Mesendoderm (in vitro differentiated cells): Measurements from ENCODE around the gene ALG5.

Experiments
- DNase-seq: peaks from one replicate; pipeline ENCODE4 v3.0.0; 2013
- H2AK5ac ChIP-seq: 2 replicates; pipeline ENCODE4 v1.6.1; 2013; ENCODE audit warnings: low read length, inconsistent platforms
- H2BK120ac ChIP-seq: 2 replicates; pipeline ENCODE4 v1.6.1; 2013; ENCODE audit warnings: low read depth, mild to moderate bottlenecking, low read length, moderate library complexity, mixed read lengths
- H2BK15ac ChIP-seq: replicated peaks from 2 replicates; pipeline ENCODE4 v1.6.1; 2013; ENCODE audit warnings: low read depth, mild to moderate bottlenecking, moderate library complexity
- H2BK5ac ChIP-seq: 2 replicates; pipeline ENCODE4 v1.6.1; 2013; ENCODE audit warnings: low read length, inconsistent platforms
- H3K18ac ChIP-seq: 2 replicates; pipeline ENCODE4 v1.6.1; 2013; ENCODE audit warnings: mild to moderate bottlenecking, low read length, mixed read lengths
- H3K23ac ChIP-seq: one replicate; pipeline ENCODE4 v1.6.1; 2013; ENCODE audit warnings: low read length
- H3K27ac ChIP-seq: 2 replicates; pipeline ENCODE4 v1.5.1; 2013; ENCODE audit warnings: low read depth, mild to moderate bottlenecking, inconsistent platforms, low read length, moderate library complexity
- H3K27me3 ChIP-seq: 2 replicates; pipeline ENCODE4 v1.6.1; 2013; ENCODE audit warnings: low read length, control low read depth, mild to moderate bottlenecking, inconsistent platforms; ENCODE audit not compliant: insufficient read depth, poor library complexity
- H3K36me3 ChIP-seq: 2 replicates; pipeline ENCODE4 v1.6.1; 2013; ENCODE audit warnings: low read length, inconsistent platforms; ENCODE audit not compliant: control insufficient read depth, insufficient read depth
- H3K4ac ChIP-seq: one replicate; pipeline ENCODE4 v1.6.1; 2013; ENCODE audit warnings: low read depth, mild to moderate bottlenecking, low read length, moderate library complexity
- H3K4me1 ChIP-seq: 2 replicates; pipeline ENCODE4 v1.6.1; 2013; ENCODE audit warnings: low read depth, low read length, inconsistent platforms; ENCODE audit not compliant: control insufficient read depth
- H3K4me2 ChIP-seq: 2 replicates; pipeline ENCODE4 v1.6.1; 2013; ENCODE audit warnings: low read length
- H3K4me3 ChIP-seq: 2 replicates; pipeline ENCODE4 v1.5.1; 2013; ENCODE audit warnings: mild to moderate bottlenecking, low read length
- H3K56ac ChIP-seq: one replicate; pipeline ENCODE4 v1.6.1; 2013; ENCODE audit warnings: low read length
- H3K79me1 ChIP-seq: 2 replicates; pipeline ENCODE4 v1.6.1; 2013; ENCODE audit warnings: low read length, inconsistent platforms
- H3K79me2 ChIP-seq: 2 replicates; pipeline ENCODE4 v1.6.1; 2013; ENCODE audit warnings: mild to moderate bottlenecking, low read length; ENCODE audit not compliant: control insufficient read depth, insufficient read depth
- H3K9ac ChIP-seq: 2 replicates; pipeline ENCODE4 v1.6.1; 2013; ENCODE audit warnings: low read length, inconsistent platforms
- H4K5ac ChIP-seq: one replicate; pipeline ENCODE4 v1.6.1; 2013; ENCODE audit warnings: low read length
- H4K8ac ChIP-seq: one replicate; pipeline ENCODE4 v1.6.1; 2013; ENCODE audit warnings: low read depth, mild to moderate bottlenecking, control low read depth, low read length, moderate library complexity
- WGBS: extraction: QIAGEN DNeasy Blood & Tissue Kit; methylation state at CpG from one replicate; pipeline ENCODE4 v1.1.7; 2013; ENCODE audit warnings: low lambda C conversion rate, missing lambda C conversion rate; ENCODE audit not compliant: insufficient coverage; ENCODE audit errors: extremely low coverage; 5-methylcytosine and 5-hydroxymethylcytosine counted together

Gene ALG5

DNA sequence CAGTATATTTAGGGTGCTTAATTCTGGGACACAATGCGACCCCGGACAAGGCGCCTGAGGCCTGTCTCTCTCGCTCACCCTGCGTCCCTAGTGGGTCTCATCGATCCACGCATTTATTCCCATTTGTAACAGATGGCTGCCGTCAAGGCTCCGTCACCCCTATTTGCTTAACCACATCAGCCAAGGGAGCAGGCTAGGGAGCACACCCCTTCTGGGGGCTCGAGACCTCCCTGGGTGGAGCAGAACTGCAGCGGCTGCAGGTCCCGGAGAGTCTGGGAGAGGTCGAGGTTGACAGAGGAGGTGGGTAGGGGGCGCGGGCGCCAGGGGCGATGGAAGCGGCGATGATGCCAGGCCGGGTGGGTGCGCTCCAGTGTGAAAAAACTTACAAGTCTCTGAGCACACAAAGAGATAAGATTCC lies 507 bp downstream of the ALG5 start:
- peaks cover 26% of the 10 kb centered on the region for H3K79me2 ChIP-seq
- H2BK15ac ChIP-seq, result no peak overlapping the region
- no peak overlapping the region for H2BK120ac ChIP-seq
- no peak overlapping the region for H2BK5ac ChIP-seq
- peak overlapping the region; percentile 79 for H3K9ac ChIP-seq
- DNase-seq, result peak; percentile 33
- H3K27me3 ChIP-seq, result no peaks in the 10 kb centered on the region
- H3K4me3 ChIP-seq, result peak overlapping the region; percentile 74
- H4K8ac ChIP-seq, result no peak overlapping the region
- no peak overlapping the region for H3K27ac ChIP-seq
- peak overlapping the region; percentile 31 for H3K23ac ChIP-seq
- peak overlapping the region; percentile 73 for H3K4ac ChIP-seq
- H3K4me1 ChIP-seq, result no peaks in the 10 kb centered on the region
- whole genome bisulfite sequencing, result no CpG with 5 or more reads among the region's 21 CpGs
- H3K56ac ChIP-seq, result peak overlapping the region; percentile 90
- H3K18ac ChIP-seq, result no peak overlapping the region
- H3K79me1 ChIP-seq, result peaks cover 9% of the 10 kb centered on the region
- H4K5ac ChIP-seq, result no peak overlapping the region
- H3K36me3 ChIP-seq, result no peaks in the 10 kb centered on the region
- peak overlapping the region; percentile 47 for H3K4me2 ChIP-seq
- no peak overlapping the region for H2AK5ac ChIP-seq

DNA sequence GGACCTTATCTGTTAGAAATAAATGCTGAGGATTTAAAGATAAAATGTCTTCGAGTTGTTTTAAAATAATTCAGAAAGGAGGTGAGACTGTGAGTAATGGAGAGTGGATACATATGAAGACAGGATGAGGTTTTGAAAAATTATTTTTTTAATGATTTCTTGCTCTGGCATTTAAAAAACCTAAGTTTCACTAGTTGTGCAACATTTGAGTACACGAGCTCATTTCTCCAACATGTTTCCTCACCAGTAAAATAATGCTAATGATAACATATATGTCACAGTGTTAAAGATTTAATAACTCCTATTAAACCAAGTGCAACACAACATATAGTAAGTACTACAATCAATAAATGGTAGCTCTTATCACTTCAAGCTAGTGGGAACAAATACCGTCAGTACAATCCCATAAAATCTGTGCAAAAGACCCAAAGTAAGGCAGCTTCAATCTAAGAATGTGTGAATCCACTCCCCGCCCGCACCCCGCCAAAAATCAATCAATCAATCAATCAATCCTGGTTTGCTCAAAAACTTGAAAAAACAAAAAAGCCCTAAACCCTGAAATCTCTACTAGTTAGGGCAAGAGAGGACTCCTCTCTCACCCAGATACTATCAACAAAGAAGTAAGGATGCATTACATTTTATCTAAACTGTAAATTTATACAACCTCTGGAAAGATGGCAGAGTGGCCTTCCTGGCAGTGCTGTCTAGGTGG lies 1.3 kb downstream of the ALG5 start:
- H2BK15ac ChIP-seq, result no peak overlapping the region
- peak overlapping the region; percentile 90 for H3K56ac ChIP-seq
- H2AK5ac ChIP-seq, result no peak overlapping the region
- H3K4me2 ChIP-seq, result peak overlapping the region; percentile 47
- H3K4me1 ChIP-seq, result no peaks in the 10 kb centered on the region
- no peak overlapping the region for H2BK120ac ChIP-seq
- no peaks in the 10 kb centered on the region for H3K27me3 ChIP-seq
- H3K9ac ChIP-seq, result peak overlapping the region; percentile 79
- H3K36me3 ChIP-seq, result peaks cover 3% of the 10 kb centered on the region
- no peak overlapping the region for H3K23ac ChIP-seq
- no peak overlapping the region for H4K8ac ChIP-seq
- H4K5ac ChIP-seq, result no peak overlapping the region
- no peak overlapping the region for H3K27ac ChIP-seq
- DNase-seq, result no peak
- peaks cover 9% of the 10 kb centered on the region for H3K79me1 ChIP-seq
- H3K4me3 ChIP-seq, result peak overlapping the region; percentile 74
- peaks cover 26% of the 10 kb centered on the region for H3K79me2 ChIP-seq
- H3K4ac ChIP-seq, result no peak overlapping the region
- H2BK5ac ChIP-seq, result no peak overlapping the region
- no peak overlapping the region for H3K18ac ChIP-seq
- WGBS, result no CpG with 5 or more reads among the region's 6 CpGs

DNA sequence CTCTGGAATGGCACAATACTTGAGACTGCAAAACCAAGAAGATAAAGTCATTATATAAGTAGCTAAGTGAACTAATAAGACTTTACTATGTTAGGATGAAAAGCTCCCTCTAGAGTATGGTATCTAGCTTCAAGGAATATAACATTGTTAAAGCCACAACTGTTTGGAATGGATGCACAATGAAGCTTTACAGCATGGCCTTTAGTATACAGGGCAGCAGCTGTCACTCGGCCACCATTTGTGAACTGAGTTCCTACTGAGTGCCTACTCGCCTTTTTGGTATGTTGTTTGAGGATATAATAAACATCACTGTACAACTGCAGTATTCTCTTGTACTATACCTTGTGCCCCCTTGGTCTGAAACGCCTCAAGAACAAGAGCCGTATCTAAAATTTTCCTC lies 6.8 kb downstream of the ALG5 start:
- H3K27ac ChIP-seq, result no peak overlapping the region
- no peak overlapping the region for H3K4ac ChIP-seq
- H3K18ac ChIP-seq, result no peak overlapping the region
- WGBS, result no CpG with 5 or more reads among the region's 4 CpGs
- no peak overlapping the region for H3K56ac ChIP-seq
- no peaks in the 10 kb centered on the region for H3K4me1 ChIP-seq
- H3K4me3 ChIP-seq, result no peak overlapping the region
- H4K5ac ChIP-seq, result no peak overlapping the region
- H3K4me2 ChIP-seq, result no peak overlapping the region
- peaks cover 8% of the 10 kb centered on the region for H3K79me2 ChIP-seq
- no peaks in the 10 kb centered on the region for H3K27me3 ChIP-seq
- no peak overlapping the region for H2AK5ac ChIP-seq
- H3K36me3 ChIP-seq, result peaks cover 8% of the 10 kb centered on the region
- DNase-seq, result no peak
- no peak overlapping the region for H3K9ac ChIP-seq
- H2BK15ac ChIP-seq, result no peak overlapping the region
- H3K79me1 ChIP-seq, result peaks cover 6% of the 10 kb centered on the region
- no peak overlapping the region for H4K8ac ChIP-seq
- H2BK120ac ChIP-seq, result no peak overlapping the region
- no peak overlapping the region for H2BK5ac ChIP-seq
- H3K23ac ChIP-seq, result no peak overlapping the region

DNA sequence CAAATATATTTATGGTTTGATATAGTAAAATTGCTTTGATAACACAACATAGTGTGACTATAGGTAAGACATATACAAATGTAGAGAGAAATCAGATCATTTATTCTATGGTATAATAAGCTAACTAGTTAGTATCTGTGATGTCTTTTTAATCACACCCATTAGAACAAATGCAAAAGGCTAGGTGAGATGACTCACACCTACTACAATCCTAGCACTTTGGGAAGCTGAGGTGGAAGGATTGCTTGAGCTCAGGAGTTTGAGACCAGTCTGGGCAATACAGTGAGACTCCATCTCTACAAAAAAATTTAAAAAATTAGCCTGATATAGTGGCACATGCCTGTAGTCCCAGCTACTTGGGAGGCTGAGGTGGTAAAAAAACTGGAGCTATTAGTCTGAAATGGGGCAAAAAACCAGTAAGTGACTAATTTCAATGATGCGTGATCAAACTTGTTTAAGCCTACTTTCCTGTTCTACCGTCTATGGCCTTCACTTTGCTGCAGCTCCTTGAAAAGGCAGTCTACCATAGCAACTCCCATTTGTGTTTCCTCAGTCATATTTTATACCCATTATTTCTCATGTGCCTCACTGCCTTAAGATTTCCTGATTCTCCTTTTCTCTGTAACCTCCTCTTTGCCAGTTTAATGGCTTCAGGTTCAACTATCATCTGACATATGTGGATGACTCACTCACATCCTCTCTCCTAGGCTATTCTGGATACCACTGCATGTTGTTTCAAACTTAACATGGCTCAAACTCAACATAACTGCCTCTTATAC lies 12.5 kb downstream of the ALG5 start:
- Histone ChIP-seq H2AK5ac (no peak overlapping the region), H4K8ac (no peak overlapping the region), H3K36me3 (peaks cover 6% of the 10 kb centered on the region), H4K5ac (no peak overlapping the region), H2BK5ac (no peak overlapping the region), H3K23ac (no peak overlapping the region), H3K56ac (no peak overlapping the region), H3K27ac (no peak overlapping the region), H3K79me2 (no peaks in the 10 kb centered on the region), H3K9ac (no peak overlapping the region), H2BK15ac (no peak overlapping the region), H3K4ac (no peak overlapping the region), H3K79me1 (peaks cover 2% of the 10 kb centered on the region), H2BK120ac (no peak overlapping the region), H3K27me3 (no peaks in the 10 kb centered on the region), H3K18ac (no peak overlapping the region), H3K4me1 (no peaks in the 10 kb centered on the region), H3K4me2 (no peak overlapping the region), H3K4me3 (no peak overlapping the region)
- DNase-seq, result no peak
- no CpG with 5 or more reads among the region's 2 CpGs for WGBS

DNA sequence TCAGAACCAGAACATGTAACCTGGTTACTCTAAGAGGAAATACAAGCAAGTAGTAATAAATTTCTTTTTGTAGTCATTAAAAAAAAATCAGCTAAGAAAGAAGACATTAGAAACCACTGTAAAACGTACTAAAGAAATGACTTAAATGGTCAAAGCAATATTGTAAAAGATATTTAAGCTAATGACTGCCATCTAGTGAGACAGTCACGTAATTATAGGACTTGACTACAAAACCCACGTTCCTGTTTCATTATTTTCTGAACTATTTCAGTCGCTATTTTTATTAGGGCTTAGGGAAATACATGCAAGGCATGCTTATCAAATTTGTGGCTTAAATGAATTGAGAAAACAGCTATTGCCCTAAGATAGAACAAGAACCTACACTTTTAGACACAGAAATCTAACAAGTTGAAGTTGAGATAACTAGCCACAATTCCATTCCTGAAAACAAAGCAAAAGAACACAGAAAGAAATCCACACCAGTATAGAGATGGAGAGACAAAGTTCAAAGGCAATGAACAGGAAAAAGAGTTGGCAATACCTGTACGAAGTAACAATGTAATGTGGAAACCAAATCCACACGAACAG lies 17.9 kb downstream of the ALG5 start:
- Histone ChIP-seq H3K36me3 (peaks cover 2% of the 10 kb centered on the region), H2BK5ac (no peak overlapping the region), H3K79me1 (no peaks in the 10 kb centered on the region), H3K4me3 (no peak overlapping the region), H3K27ac (no peak overlapping the region), H3K4me2 (no peak overlapping the region), H3K79me2 (no peaks in the 10 kb centered on the region), H3K18ac (no peak overlapping the region), H3K27me3 (no peaks in the 10 kb centered on the region), H2BK120ac (no peak overlapping the region), H4K8ac (no peak overlapping the region), H4K5ac (no peak overlapping the region), H3K4ac (no peak overlapping the region), H3K9ac (no peak overlapping the region), H3K56ac (no peak overlapping the region), H2AK5ac (no peak overlapping the region), H3K23ac (no peak overlapping the region), H2BK15ac (no peak overlapping the region), H3K4me1 (no peaks in the 10 kb centered on the region)
- peak; percentile 44 for DNase-seq
- no CpG with 5 or more reads among the region's 6 CpGs for WGBS
